ENCODE data around the gene FOXO1. TPM values are rescaled to one million over a fixed set of nuclear protein-coding genes. Genes with fewer than 3 reads are reported as not detected.
A peak's percentile ranks its signal among the peaks of the same experiment; 100 is the strongest.

The FOXO1 gene
- total RNA-seq, 2 experiments from 2014 or later: 31.6 to 32.2 TPM

- H3K27me3 Mint-ChIP-seq: no peaks in the 10 kb centered on the region
- ChIA-PET CTCF (interaction anchor here (0.6 kb wide), 1 partner anchor 171 kb away, joined by 4 read pairs; no protein-coding TSS in a partner anchor), POLR2A (interaction anchor here (1.0 to 1.6 kb wide), 2 partner anchors 88 to 175 kb away, joined by 3 read pairs; no protein-coding TSS in a partner anchor)
- peaks cover 16% of the 10 kb centered on the region for H3K36me3 Mint-ChIP-seq (ENCODE audit: low read depth)
- no peak overlapping the region for H3K27ac Mint-ChIP-seq
- peaks cover 46% of the 10 kb centered on the region for H3K4me1 Mint-ChIP-seq
- DNase-seq: no peak
- no peak overlapping the region for H3K4me3 Mint-ChIP-seq
- H3K9me3 Mint-ChIP-seq: no peaks in the 10 kb centered on the region
Observed at GRCh38 chr13:40564342-40565001, 102.0 kb downstream of the FOXO1 start.

DNA sequence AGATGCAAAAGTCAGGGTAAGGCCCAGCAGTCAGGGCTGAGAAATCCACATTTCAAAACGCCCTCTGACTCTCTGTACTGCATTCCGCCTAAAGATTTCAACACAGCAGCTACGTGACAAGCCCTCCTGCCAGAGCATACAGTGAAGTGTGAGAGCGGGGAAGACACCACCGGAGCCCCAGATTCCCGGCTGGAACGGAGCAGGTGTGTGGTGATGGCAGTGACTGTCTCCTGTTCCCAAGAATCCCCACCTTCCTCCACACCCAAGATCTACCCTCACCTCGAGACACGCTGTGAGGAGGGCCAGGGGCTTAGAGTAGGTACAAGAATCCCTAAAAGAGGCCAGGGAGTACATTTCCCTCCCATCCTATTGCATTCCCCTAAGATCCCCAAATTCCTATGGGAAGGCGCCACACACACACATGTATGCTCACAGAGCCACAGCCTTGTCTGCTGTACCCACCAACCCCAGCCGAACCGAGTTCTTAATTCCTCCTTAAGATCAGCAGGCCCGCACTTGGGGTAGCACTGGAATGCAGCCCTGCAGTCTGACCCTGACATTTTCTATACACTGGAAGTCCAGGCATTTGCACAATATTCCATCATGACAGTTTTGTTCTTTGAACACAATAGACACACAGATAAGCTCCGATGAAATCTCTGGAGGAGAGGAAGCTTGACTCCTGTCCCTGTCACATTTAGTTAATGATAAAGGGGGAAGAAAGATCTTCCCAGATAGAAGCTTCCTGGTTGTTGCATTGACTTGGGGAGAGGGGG, 102.9 kb downstream of the FOXO1 start:
- no peak for DNase-seq
- no peaks in the 10 kb centered on the region for H3K27me3 Mint-ChIP-seq
- H3K9me3 Mint-ChIP-seq: no peaks in the 10 kb centered on the region
- peak overlapping the region; percentile 19 for H3K27ac Mint-ChIP-seq
- H3K36me3 Mint-ChIP-seq (ENCODE audit: low read depth): peaks cover 24% of the 10 kb centered on the region
- H3K4me3 Mint-ChIP-seq: no peak overlapping the region
- ChIA-PET CTCF (interaction anchor here (0.6 to 0.7 kb wide), 2 partner anchors 86 to 171 kb away, joined by 3 to 4 read pairs; no protein-coding TSS in a partner anchor), POLR2A (interaction anchor here (1.6 to 2.6 kb wide), 2 partner anchors 102 to 174 kb away, joined by 3 to 7 read pairs; no protein-coding TSS in a partner anchor)
- peaks cover 45% of the 10 kb centered on the region for H3K4me1 Mint-ChIP-seq

GRCh38 chr13:40562975-40563349, 103.5 kb downstream of the FOXO1 start:
- H3K4me1 Mint-ChIP-seq: peaks cover 45% of the 10 kb centered on the region
- H3K27me3 Mint-ChIP-seq: no peaks in the 10 kb centered on the region
- no peak overlapping the region for H3K4me3 Mint-ChIP-seq
- ChIA-PET POLR2A (interaction anchor here (2.6 kb wide), 1 partner anchor 102 kb away, joined by 7 read pairs; no protein-coding TSS in a partner anchor), CTCF (no interaction called here)
- no peak overlapping the region for H3K27ac Mint-ChIP-seq
- no peaks in the 10 kb centered on the region for H3K9me3 Mint-ChIP-seq
- peak; percentile 38 for DNase-seq
- peaks cover 26% of the 10 kb centered on the region for H3K36me3 Mint-ChIP-seq (ENCODE audit: low read depth)

GRCh38 chr13:40559915-40560314, 106.5 kb downstream of the FOXO1 start:
- peaks cover 42% of the 10 kb centered on the region for H3K36me3 Mint-ChIP-seq (ENCODE audit: low read depth)
- CTCF ChIA-PET: interaction anchor here (1.1 kb wide), 1 partner anchor 490 kb away, joined by 3 read pairs; no protein-coding TSS in a partner anchor
- H3K4me1 Mint-ChIP-seq: peaks cover 31% of the 10 kb centered on the region
- POLR2A ChIA-PET: interaction anchor here (1.2 kb wide), 1 partner anchor 8 kb away, joined by 3 read pairs; no protein-coding TSS in a partner anchor
- H3K4me3 Mint-ChIP-seq: no peak overlapping the region
- H3K27me3 Mint-ChIP-seq: no peaks in the 10 kb centered on the region
- no peaks in the 10 kb centered on the region for H3K9me3 Mint-ChIP-seq
- no peak overlapping the region for H3K27ac Mint-ChIP-seq
- no peak for DNase-seq

DNA sequence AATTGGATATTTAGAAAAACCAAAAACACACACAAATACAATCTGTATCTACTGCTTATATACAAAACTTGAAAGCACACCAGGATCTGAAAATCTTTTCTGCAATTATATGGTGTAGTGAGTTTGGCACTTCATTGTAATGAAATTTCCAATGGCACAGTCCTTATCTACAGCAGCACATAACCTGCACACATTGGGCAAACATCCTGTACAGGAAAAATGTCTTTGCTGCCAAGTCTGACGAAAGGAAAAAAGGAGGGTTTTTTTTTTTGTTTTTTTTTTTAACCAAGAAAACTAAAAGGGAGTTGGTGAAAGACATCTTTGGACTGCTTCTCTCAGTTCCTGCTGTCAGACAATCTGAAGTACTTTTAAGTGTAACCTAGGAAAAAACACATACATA, 107.8 kb downstream of the FOXO1 start:
- peaks cover 53% of the 10 kb centered on the region for H3K36me3 Mint-ChIP-seq (ENCODE audit: low read depth)

GRCh38 chr13:40556453-40556852, 110.0 kb downstream of the FOXO1 start:
- no peaks in the 10 kb centered on the region for H3K27me3 Mint-ChIP-seq
- no peak for DNase-seq
- POLR2A ChIA-PET: no interaction called here
- H3K27ac Mint-ChIP-seq: no peak overlapping the region
- H3K4me1 Mint-ChIP-seq: peaks cover 3% of the 10 kb centered on the region
- no peak overlapping the region for H3K4me3 Mint-ChIP-seq
- CTCF ChIA-PET: no interaction called here
- no peaks in the 10 kb centered on the region for H3K9me3 Mint-ChIP-seq
- H3K36me3 Mint-ChIP-seq (ENCODE audit: low read depth): peaks cover 55% of the 10 kb centered on the region

More for the DNA sequence above, 107.8 kb downstream of the FOXO1 start:
- Mint-ChIP-seq H3K27ac (no peak overlapping the region), H3K4me1 (peaks cover 19% of the 10 kb centered on the region), H3K27me3 (no peaks in the 10 kb centered on the region), H3K9me3 (no peaks in the 10 kb centered on the region), H3K4me3 (no peak overlapping the region)
- ChIA-PET POLR2A (no interaction called here), CTCF (no interaction called here)
- no peak for DNase-seq

DNA sequence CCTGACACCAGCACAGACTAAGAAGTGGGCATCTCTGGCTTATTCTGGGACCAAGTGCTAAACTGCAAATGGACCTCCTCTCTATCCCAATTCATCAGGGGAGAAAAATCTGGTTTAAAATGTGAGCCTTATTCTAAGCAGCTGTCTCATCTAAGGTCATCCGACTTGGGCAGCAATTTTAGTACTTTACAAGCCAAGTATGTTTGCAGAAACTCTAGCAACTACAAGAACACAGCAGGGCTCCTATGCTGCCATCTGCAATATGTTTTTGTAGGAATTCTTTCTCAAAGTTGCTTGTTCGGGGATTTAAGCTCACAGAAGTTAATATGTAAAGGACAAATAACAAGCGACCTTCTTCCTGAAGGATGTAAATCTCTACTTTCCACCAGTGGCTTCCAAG, 113.1 kb downstream of the FOXO1 start:
- POLR2A ChIA-PET: no interaction called here
- Mint-ChIP-seq H3K36me3 (ENCODE audit: low read depth) (peaks cover 32% of the 10 kb centered on the region), H3K9me3 (no peaks in the 10 kb centered on the region), H3K4me3 (no peak overlapping the region), H3K27me3 (no peaks in the 10 kb centered on the region), H3K27ac (no peak overlapping the region), H3K4me1 (no peaks in the 10 kb centered on the region)
- no peak for DNase-seq
- CTCF ChIA-PET: no interaction called here

DNA sequence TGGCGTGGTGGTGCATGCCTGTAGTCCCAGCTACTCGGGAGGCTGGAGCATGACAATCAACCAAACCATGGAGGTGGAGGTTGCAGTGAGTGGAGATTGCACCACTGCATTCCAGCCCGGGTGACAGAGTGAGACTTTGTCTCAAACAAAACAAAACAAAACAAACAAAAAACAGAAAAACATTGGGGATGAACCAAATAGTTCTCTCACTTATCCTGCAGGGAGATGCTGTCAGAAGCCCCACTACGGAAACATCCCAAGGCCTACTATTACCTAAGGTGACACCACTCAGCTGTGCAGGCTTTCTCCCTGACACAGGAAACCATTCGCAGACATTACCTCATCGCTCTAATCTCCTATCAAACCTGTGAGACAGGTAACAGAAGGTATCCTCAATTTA, 113.5 kb downstream of the FOXO1 start:
- Mint-ChIP-seq H3K36me3 (ENCODE audit: low read depth) (peaks cover 32% of the 10 kb centered on the region), H3K27ac (no peak overlapping the region), H3K9me3 (no peaks in the 10 kb centered on the region), H3K27me3 (no peaks in the 10 kb centered on the region), H3K4me1 (no peaks in the 10 kb centered on the region), H3K4me3 (no peak overlapping the region)
- POLR2A ChIA-PET: no interaction called here
- CTCF ChIA-PET: no interaction called here
- no peak for DNase-seq

GRCh38 chr13:40550130-40550529, 116.3 kb downstream of the FOXO1 start:
- CTCF ChIA-PET: no interaction called here
- no peak overlapping the region for H3K4me3 Mint-ChIP-seq
- no peaks in the 10 kb centered on the region for H3K9me3 Mint-ChIP-seq
- DNase-seq: no peak
- H3K27ac Mint-ChIP-seq: no peak overlapping the region
- no peaks in the 10 kb centered on the region for H3K4me1 Mint-ChIP-seq
- H3K27me3 Mint-ChIP-seq: no peaks in the 10 kb centered on the region
- H3K36me3 Mint-ChIP-seq (ENCODE audit: low read depth): peaks cover 18% of the 10 kb centered on the region
- POLR2A ChIA-PET: no interaction called here

GRCh38 chr13:40549500-40550094, 116.8 kb downstream of the FOXO1 start:
- no peak for DNase-seq
- Mint-ChIP-seq H3K27ac (no peak overlapping the region), H3K36me3 (ENCODE audit: low read depth) (peaks cover 13% of the 10 kb centered on the region), H3K27me3 (no peaks in the 10 kb centered on the region), H3K9me3 (no peaks in the 10 kb centered on the region), H3K4me1 (no peaks in the 10 kb centered on the region), H3K4me3 (no peak overlapping the region)
- ChIA-PET POLR2A (no interaction called here), CTCF (no interaction called here)

DNA sequence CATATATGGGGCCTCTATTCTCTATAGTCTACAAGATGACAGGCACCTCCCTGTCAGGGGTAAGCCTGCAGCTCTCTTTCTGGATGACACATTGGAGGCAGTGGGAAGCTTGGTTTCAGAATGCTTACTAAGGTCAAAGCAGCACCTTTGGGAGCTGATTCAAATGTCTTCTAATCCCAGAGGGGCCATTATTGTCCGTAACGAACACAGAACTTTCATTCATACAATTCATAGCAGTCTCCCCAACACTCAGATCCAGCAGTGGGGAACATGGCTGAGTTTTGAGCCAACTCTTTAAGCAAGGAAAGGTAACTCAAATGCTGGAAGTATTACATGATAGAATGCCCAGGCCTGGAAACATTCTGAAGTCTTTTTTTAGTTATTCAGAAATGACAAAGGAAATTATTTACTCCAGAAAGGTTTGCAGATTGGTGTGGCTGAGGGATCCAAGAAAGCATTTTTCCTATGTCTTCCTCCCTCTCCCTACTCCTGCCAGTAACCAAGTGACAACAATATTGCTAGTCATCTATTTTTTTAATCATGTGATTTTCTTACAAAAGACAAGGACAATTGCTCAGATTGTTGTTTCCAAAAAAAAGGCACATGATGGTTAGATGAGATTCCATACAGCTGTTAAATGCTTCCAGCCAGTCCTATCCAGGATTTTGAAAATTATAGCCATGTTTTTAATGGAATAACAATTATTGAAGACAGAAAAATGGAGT, 118.7 kb downstream of the FOXO1 start:
- DNase-seq: no peak
- Mint-ChIP-seq H3K9me3 (no peaks in the 10 kb centered on the region), H3K27ac (no peak overlapping the region), H3K4me1 (no peaks in the 10 kb centered on the region), H3K27me3 (no peaks in the 10 kb centered on the region), H3K36me3 (ENCODE audit: low read depth) (peaks cover 3% of the 10 kb centered on the region), H3K4me3 (no peak overlapping the region)
- ChIA-PET POLR2A (interaction anchor here (1.1 to 1.2 kb wide), 2 partner anchors 14 to 116 kb away, joined by 3 to 5 read pairs; no protein-coding TSS in a partner anchor), CTCF (no interaction called here)

GRCh38 chr13:40546047-40546446, 120.4 kb downstream of the FOXO1 start:
- ChIA-PET POLR2A (no interaction called here), CTCF (no interaction called here)
- Mint-ChIP-seq H3K27me3 (no peaks in the 10 kb centered on the region), H3K36me3 (ENCODE audit: low read depth) (peaks cover 3% of the 10 kb centered on the region), H3K9me3 (no peaks in the 10 kb centered on the region), H3K4me3 (no peak overlapping the region), H3K27ac (no peak overlapping the region), H3K4me1 (no peaks in the 10 kb centered on the region)
- DNase-seq: no peak
